Measurements from ENCODE around the gene CFL1.

- TF ChIP-seq, protein P1, sequence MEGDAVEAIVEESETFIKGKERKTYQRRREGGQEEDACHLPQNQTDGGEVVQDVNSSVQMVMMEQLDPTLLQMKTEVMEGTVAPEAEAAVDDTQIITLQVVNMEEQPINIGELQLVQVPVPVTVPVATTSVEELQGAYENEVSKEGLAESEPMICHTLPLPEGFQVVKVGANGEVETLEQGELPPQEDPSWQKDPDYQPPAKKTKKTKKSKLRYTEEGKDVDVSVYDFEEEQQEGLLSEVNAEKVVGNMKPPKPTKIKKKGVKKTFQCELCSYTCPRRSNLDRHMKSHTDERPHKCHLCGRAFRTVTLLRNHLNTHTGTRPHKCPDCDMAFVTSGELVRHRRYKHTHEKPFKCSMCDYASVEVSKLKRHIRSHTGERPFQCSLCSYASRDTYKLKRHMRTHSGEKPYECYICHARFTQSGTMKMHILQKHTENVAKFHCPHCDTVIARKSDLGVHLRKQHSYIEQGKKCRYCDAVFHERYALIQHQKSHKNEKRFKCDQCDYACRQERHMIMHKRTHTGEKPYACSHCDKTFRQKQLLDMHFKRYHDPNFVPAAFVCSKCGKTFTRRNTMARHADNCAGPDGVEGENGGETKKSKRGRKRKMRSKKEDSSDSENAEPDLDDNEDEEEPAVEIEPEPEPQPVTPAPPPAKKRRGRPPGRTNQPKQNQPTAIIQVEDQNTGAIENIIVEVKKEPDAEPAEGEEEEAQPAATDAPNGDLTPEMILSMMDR (conservative IDR thresholded peaks at IDR 0.05; ENCODE audit: low read depth, low read length): no peak
- TF ChIP-seq RFX5 (IDR thresholded peaks at IDR 0.05; ENCODE audit: low read depth, low read length): no peak
- no peak for TF ChIP-seq MAZ (IDR thresholded peaks at IDR 0.05; ENCODE audit: borderline replicate concordance, low read depth, low read length)
- no peak for TF ChIP-seq POLR2A (IDR thresholded peaks at IDR 0.05; ENCODE audit: low read depth, low read length)
- no peak for TF ChIP-seq MXI1 (IDR thresholded peaks at IDR 0.05; ENCODE audit: borderline replicate concordance, low read depth, low read length)
- TF ChIP-seq RCOR1 (IDR thresholded peaks at IDR 0.05; ENCODE audit: insufficient replicate concordance, low read length): no peak
- no peak for TF ChIP-seq RAD21 (IDR thresholded peaks at IDR 0.05; ENCODE audit: low read length)
- no peak for TF ChIP-seq CEBPB (IDR thresholded peaks at IDR 0.05; ENCODE audit: low read depth, low read length)
- TF ChIP-seq CHD1 (IDR thresholded peaks at IDR 0.05; ENCODE audit: low read depth, low read length): no peak
- no peak for TF ChIP-seq USF2 (IDR thresholded peaks at IDR 0.05; ENCODE audit: low read depth, low read length)
- no peak for TF ChIP-seq SMC3 (IDR thresholded peaks at IDR 0.05; ENCODE audit: low read depth, low read length)
- TF ChIP-seq BHLHE40 (IDR thresholded peaks at IDR 0.05; ENCODE audit: low read depth, low read length): no peak
- no peak for TF ChIP-seq FOS (IDR thresholded peaks at IDR 0.05; ENCODE audit: low read depth, low read length)
- no peak for TF ChIP-seq MAFK (IDR thresholded peaks at IDR 0.05; ENCODE audit: low read depth, low read length)
Measured at GRCh38 chr11:65816696-65817095, 41.3 kb downstream of the CFL1 start.
